HG02763 (cell line): ENCODE data around the gene APRT.

ENCODE experiments used
- ATAC-seq: cut with Tn5 transposase; IDR thresholded peaks from one replicate; pipeline ENCODE4 v1.9.1; 2021; ENCODE audit warnings: mild to moderate bottlenecking, moderate library complexity; ENCODE audit not compliant: unreplicated experiment

APRT gene

DNA sequence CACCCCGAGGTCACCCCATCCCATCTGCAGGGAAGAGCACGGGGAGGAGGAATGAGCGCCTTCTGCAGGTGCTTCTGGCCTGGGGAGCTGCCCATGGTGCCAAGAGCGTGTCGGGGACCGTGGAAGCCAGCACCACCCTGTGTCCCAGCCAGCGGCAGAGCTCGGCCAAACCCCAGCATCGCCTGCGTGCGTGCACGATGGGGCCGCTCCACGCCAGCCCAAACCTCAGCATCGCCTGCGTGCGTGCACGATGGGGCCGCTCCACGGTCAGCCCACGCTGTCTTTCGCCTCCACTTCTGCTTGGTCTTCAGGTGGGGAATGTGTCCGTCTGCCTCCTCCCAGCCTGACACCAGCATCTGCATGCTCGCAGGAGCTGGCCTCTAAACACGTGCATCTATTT is 31.1 kb upstream of the APRT start:
- ATAC-seq, result no peak

DNA sequence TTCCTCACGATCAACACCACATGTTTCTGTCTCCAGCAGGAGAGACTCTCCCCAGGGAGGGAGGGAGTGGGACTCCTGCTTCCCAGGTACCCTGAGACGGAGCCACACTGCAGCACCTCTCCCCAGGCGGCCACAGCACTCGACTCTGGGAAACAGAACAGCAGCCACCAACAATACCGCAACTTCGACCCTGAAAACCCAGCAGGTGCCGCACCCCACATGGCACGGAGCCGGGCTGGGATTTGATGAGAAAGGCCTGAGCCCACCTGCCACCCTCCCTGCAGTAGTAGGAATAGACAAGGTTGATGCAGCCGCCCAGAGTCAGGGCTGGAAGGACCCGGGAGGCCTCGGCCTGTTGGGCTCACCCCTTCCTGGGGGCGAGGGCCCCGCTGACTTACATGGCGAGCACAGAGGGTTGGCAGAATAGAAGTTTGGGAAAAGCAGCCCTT is 30.6 kb upstream of the APRT start:
- ATAC-seq, result no peak

DNA sequence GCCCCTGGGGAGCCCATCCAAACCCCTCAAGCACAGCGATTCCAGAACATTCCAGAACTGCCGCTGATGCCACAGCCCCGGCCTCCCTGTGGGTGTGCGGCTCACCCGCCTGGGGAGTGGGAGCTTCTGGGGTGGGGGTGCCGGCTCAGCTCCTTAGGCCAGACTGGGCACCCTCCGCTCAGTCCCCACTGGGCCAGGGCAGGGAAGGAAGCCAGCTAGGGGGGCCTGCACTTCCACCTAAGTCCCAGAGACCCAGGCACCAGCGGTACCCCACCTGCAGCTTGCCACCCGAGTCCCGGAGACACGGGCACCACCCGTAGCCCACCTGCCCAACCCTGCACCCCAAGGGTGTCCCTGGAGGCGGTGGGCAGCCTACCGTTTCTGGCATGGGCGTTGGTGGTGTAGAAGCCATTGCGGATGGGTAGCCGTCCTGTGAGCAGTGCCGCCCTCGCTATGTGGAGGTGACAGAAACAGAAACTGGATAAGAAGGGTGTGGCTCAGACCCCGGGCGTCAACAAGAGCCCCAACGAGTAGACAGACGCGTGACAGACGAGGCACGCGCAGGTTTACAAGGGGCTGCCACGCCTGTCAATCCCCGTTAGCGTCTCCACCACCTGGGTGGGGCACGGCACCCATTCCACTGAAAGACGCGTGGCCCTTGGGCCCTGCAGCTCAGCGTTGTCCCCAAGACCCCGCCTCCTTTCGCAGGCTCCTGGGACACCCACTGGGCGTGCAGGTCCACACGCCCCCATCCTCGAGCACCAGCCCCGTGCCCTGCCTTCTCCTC is 30.0 kb upstream of the APRT start:
- no peak for ATAC-seq

DNA sequence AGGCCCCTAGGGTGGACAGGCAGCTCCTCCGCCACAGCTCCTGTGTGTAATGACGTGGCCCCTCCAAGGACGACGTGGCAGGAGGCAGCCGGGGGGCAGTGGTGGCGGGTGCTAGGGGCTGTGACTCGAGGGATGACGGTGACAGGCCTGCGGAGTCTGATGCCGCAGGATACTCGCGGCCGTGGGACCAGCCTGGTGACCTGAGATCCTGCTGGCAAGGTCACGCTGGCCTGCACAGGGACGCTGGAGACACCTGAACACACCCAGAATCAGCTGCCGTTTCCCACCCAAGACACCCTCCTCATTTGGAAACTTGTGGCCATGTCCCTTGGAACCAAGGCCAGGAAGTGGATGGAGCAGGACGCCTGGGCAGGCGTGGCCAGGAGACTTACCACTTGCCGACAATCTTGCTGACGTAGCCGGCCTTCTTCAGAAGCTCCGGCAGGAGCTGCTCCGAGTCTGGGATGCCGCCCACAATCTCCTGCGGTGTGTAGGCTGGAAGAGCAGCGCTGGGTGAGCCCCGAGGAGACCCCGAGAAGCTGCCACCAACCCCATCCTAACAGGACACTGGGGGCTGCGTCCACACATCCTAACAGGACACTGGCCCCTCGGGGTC is 29.0 kb upstream of the APRT start:
- no peak for ATAC-seq

DNA sequence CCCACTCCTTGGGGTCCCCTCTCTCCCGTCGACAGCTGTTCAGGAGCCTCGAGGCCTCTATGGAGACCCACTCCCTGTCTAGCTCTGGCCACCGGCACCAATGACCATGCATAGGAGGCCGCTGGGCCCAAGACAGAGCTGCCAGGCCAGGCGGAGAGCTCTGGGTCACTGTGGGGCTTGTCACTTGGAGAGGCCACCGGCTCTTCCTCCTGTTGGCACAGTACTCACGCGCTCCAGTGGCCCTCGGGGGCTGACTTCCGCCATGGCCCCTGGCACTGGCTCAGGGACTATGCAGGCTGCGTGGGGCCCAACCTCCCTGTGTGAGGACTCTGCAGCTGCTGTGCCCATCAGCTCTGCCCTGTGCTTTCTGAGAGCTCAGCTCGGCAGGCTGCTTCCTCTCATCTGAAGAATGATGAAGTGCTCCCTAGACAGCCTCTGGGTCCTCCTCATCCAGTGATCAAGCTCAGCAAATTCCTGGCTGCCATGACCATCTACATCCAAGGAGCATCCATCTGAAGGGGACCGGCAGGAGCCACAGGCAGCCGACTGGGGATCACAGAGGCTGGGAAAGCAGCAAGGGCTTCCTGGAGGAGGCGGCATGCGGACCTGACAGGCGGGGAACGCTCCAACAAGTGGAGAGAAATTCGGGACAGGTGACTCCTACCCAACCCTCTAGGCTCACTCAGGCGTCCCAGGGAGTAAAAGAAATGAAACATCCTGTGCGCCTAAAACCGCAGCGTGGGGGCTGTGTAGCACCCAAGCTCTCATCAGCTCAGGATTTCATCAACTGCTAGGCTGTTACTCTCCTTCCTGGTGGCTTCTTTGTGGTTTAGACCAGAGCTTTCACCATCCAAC is 28.2 kb upstream of the APRT start:
- ATAC-seq, result no peak

DNA sequence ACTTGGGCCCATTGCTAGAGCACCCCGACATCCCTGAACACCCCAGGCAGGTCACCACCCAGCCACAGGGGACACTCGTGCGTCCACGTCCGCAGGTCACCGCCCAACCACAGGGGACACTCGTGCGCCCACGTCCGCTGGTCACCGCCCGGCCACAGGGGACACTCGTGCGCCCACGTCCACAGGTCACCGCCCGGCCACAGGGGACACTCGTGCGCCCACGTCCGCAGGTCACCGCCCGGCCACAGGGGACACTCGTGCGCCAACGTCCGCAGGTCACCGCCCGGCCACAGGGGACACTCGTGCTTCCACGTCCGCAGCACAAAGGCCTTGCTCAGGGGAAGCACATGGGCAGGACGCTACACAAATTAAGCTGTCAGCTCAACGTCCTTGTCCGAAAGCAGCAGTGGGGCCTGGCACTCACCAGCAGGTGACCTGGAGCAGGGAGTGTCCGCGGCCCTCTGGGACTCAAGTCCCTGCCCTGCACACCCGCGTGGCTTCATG is 27.4 kb upstream of the APRT start:
- no peak for ATAC-seq

DNA sequence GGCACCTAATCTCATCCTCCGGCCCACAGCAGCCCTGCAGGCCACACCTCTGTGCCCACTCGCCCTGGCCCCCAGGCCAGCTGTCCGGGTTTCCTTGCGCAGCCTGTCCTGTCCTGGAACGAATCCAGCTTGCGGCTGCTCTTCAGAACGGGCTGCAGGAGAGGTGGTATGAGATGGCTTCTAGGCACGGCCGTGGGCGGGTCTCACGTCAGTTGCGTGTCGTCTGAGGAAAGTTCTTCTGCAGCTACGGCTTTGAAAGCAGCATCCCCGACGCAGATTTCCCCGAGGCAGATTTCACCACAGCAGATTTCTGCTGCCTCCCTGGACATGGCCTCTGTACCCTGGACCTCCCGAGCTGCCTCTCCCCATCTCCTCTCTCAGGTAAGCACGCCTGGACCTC is 26.8 kb upstream of the APRT start:
- no peak for ATAC-seq

DNA sequence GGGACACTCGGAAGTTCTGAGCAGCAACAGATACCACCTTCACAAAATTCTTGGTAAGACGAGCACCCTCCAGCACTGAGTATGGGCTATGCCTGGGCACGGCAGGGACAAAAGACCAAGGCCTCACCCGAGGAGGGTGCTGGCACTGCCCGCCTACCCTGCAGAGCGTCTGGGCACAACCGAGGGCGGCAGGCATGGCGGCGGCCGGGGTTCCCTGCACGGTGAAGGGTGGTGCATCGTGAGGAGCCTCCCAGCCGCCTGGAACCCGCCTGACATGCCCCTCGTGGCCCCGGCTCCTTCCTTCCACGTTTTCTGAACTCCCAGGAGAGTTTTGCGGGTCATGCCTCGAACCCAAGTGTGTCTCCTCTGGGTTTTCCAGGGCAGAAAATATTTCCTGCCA is 26.1 kb upstream of the APRT start:
- ATAC-seq, result no peak

DNA sequence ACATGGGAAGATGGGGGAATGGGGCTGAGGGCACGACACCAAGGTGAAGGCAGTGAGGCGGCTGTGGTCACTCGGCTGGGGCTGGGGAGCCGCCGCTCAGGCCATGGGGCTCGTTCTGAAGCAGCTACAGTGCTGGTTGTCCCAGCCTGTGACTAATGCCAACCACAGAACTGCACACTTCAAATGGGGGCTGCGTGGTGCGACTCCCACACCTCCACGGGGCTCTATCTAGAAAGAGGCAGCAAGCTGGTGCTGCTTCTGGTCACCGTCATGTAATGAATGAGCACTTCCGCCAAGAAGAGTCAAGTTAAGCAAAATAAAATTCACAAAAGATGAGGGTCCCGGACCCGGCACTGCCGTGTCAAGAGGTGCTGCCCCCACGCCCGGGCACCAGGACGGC is 25.1 kb upstream of the APRT start:
- ATAC-seq, result no peak

DNA sequence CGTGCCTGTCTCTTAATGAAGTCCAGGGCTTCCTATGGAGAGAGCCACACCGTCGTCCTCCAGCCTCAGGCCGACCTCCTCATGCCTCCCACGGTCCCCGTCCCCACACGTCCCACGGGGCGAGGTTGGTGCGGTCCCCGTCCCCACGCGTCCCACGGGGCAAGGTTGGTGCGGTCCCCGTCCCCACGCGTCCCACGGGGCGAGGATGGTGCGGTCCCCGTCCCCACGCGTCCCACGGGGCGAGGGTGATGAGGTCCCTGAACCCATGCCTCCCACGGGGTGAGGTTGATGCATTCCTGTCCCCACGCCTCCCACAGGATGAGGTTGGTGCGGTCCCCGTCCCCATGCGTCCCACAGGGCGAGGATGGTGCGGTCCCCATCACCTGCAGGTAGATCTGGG is 24.1 kb upstream of the APRT start:
- ATAC-seq, result no peak

DNA sequence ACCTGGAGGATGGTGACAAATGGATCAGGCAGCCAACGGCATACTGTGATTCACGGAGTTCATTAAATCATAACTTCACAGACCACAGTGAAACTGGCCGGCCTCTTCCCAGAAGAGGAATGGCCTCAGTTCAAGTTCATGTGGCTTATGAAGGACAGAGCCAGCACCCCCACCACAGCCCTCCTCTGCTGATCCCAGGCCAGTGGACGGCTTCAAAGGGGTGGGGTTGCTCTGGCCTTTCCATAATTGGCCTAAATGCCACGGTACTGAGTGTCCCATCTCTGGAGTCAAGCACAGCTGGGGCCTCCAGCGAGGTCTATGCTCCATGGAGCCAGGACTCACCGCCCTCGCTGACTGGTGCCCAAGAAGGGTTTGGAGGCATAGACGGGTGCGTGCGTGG is 23.7 kb upstream of the APRT start:
- ATAC-seq, result no peak

DNA sequence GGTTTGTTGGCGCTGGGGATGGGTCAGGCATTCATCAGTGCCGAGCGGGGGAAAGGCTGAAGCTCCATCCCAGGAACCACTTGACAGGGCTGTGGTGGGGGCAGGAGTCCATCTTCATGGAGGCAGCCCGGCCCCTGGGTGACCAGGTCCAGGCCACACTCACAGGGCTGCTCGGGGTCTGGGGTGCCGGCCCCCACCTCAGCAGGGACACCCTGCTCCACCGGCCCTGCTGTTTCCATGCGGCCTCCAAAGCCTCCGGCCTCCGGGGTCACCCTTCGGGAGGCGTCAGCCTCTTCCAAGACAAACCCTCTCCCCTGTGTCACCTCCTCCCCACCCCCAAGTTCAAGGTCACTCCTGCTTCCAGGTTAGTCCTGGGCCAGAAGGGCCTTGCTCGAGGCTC is 22.9 kb upstream of the APRT start:
- ATAC-seq, result no peak

DNA sequence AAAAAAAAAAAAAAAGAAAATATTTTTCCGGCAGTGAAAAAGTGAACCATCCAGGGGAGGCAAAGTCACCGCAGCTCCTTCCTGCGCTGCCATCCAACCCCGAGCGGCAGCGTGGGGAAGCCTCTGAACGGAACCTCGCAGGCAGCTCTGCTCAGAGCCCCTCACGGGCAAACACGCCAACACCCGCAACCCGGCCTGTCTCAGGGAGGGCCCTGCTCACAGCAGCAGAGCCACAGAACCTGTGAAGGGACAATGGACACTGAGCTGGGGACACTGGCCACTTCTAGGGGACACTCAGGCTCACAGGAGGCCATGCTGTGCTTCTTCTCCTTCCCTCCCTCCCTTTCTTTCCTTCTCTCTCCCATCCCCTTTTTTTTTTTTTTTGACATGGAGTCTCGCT is 21.4 kb upstream of the APRT start:
- no peak for ATAC-seq

DNA sequence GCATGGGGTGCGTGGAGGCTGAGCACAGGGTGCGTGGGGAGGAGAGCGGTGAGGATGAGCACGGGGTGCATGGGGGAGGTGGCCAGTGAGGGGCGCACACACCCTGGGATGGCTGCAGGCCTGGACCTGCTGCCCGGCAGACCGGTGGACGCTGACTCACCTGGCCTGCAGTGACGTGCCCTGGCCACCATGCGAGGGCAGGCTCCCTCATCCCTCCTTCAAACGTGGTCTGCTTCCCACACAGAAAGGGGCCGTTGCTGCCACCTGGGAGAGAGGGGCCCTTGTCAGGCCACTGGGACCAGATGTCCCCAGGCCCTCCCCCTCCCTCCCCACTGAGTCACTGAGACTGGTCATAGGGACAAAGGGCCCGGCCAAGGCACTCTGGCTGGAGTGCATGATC is 20.1 kb upstream of the APRT start:
- ATAC-seq, result no peak

DNA sequence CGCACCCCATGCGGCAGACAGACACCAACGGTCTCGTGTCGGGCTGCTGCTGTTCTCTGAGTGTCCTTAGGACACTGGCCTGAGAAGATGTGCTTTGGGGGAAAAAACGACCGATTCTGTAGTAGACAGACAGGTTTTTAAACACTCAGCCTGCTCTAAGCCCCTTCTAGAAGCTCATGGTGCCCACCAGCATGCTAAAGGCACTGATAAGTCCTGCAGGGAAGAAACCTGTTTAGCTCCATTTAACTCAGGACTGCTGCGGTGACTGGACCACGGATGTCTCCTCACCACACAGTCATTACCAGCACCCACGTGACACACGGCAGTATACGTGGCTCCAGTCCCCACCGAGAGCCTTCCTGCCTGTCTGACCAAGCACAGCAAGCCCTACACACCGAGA is 19.1 kb upstream of the APRT start:
- ATAC-seq, result no peak

DNA sequence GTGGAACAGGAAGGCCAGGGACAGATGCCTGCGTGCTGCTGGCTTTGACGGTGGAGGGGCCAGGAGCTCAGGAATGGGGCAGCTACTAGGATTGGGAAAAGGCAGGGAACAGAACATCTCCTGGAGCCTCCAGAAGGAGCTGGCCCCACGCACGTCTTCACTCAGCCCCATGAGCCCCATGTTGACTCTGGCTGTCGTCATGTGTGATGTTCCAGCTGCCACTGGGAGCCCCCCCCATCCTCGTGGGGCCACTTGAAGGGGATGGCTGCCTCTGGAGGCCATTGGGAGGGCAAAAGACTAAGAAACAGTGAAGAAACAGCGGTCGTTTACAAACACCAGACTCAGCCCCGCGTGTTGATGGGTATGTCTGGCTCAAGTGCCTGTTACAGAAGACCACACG is 18.5 kb upstream of the APRT start:
- ATAC-seq, result no peak

DNA sequence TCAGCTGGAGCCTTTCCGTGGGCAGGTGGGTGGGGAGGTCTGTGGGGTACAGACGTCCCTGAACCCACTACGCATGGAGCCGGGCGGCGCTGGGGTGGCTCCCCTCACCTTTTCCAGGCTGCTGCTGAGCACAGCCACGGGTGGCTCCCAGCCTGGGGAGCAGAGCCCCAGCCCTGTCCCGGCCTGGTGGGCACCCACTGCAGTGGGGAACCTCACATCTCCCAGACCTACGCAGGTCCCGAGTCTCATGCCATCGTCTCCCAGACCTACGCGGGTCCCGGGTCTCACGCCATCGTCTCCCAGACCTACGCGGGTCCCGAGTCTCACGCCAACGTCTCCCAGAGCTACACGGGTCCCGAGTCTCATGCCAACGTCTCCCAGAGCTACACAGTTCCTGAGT is 17.0 kb upstream of the APRT start:
- ATAC-seq, result no peak

DNA sequence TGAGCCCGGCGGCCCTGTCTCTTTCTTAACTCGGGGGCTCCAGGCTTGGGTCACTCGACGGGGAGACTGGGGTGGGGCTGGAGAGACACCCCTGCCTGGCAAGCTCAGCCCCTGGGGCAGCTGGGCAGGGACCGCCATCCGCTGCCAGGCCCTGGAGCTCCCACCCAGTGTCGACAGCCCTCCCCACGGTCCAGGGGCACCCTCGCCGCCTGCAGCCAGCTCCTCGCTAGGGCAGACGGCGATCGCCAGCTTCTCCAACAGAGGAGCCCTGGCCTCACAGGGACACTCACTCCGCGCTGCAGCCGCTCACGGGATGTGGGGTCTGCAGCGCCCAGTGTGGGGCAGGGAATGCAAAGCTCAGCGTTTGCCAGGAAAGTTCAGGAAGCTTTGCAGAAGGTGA is 16.0 kb upstream of the APRT start:
- ATAC-seq, result no peak

DNA sequence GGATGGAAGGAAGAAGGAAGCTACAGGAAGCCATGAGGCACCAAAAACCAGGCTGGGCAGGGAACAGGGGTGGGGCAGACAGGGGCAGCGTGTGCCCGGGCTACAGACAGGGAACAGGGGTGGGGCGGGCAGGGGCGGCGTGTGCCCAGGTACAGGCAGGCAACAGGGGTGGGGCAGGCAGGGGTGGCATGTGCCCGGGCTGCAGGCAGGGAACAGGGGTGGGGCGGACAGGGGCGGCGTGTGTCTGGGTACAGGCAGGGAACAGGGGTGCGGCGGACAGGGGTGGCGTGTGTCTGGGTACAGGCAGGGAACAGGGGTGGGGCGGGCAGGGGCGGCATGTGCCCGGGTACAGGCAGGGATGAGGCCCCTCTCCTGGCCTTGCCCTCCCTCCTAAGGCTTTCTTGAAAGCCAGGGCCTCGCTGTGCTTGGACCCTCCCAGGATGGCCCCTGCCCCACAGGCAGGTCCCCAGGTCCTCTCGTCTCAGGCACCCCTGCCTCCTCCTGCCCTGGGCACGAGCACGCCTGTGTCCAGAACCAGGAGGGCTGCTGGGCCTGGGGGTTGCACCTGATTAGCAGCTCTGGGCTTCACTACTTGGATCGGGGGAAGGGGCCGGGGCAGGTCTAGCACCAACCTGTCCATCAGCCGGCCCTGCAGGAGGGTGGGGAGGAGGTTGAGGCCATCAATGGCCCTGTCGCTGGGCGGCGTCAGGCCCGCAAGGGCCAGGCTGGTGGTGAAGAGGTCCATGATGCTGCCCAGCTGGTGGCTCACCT is 14.5 kb upstream of the APRT start:
- ATAC-seq, result no peak

DNA sequence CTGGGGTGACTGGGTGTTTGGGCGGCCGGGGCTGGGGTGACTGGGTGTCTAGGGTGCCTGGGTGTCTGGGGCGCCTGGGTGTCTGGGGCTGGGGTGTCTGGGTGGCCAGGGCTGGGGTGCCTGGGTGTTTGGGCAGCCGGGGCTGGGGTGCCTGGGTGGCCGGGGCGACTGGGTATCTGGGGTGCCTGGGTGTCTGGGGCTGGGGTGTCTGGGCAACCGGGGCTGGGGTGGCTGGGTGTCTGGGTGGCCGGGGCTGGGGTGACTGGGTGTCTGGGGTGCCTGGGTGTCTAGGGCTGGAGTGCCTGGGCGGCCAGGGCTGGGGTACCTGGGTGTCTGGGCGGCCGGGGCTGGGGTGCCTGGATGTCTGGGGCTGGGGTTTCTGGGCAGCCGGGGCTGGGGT is 13.4 kb upstream of the APRT start:
- ATAC-seq, result no peak
